ENCODE measurements around the gene OR10P1.
"Not testable (repeated sequence)": the region's sequence is repeated elsewhere in the genome, so short reads cannot be mapped to it uniquely, and the experiment has no call there.

Gene OR10P1, protein sequence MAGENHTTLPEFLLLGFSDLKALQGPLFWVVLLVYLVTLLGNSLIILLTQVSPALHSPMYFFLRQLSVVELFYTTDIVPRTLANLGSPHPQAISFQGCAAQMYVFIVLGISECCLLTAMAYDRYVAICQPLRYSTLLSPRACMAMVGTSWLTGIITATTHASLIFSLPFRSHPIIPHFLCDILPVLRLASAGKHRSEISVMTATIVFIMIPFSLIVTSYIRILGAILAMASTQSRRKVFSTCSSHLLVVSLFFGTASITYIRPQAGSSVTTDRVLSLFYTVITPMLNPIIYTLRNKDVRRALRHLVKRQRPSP

DNA sequence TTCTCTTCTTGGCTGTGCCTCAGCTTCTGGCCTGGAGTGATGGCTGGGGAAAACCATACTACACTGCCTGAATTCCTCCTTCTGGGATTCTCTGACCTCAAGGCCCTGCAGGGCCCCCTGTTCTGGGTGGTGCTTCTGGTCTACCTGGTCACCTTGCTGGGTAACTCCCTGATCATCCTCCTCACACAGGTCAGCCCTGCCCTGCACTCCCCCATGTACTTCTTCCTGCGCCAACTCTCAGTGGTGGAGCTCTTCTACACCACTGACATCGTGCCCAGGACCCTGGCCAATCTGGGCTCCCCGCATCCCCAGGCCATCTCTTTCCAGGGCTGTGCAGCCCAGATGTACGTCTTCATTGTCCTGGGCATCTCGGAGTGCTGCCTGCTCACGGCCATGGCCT is at the start of gene OR10P1:
OR10P1 (plus strand) TSS at position 40 of the 400 bp plus-strand sequence; CDS start at position 40, 0 bp downstream.
- ATAC-seq = no peak
- H3K4me3 Mint-ChIP-seq = peak within 1 kb of the TSS; percentile 43 to 53
- no peaks in the 10 kb centered on the region for H3K9me3 Mint-ChIP-seq
- H3K27me3 Mint-ChIP-seq = peaks cover 50% of the 10 kb centered on the region
- no peak for DNase-seq
- peak within 1 kb of the TSS in 1 of 2 donors; percentile 83 for H3K27ac Mint-ChIP-seq
- H3K4me1 Mint-ChIP-seq = peaks cover 19% of the 10 kb centered on the region

DNA sequence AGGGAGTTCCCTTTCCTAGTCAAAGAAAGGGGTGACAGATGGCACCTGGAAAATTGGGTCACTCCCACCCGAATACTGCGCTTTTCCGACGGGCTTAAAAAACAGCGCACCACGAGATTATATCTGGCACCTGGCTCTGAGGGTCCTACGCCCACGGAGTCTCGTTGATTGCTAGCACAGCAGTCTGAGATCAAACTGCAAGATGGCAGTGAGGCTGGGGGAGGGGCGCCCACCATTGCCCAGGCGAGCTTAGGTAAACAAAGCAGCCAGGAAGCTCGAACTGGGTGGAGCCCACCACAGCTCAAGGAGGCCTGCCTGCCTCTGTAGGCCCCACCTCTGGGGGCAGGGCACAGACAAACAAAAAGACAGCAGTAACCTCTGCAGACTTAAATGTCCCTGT is 46.5 kb upstream of the OR10P1 start:
- H3K9me3 Mint-ChIP-seq = peaks cover 12 to 17% of the 10 kb centered on the region in 2 donors
- DNase-seq, H3K4me1 Mint-ChIP-seq, H3K27ac Mint-ChIP-seq, H3K4me3 Mint-ChIP-seq, ATAC-seq: not testable (repeated sequence)
- peaks cover 40% of the 10 kb centered on the region for H3K27me3 Mint-ChIP-seq

DNA sequence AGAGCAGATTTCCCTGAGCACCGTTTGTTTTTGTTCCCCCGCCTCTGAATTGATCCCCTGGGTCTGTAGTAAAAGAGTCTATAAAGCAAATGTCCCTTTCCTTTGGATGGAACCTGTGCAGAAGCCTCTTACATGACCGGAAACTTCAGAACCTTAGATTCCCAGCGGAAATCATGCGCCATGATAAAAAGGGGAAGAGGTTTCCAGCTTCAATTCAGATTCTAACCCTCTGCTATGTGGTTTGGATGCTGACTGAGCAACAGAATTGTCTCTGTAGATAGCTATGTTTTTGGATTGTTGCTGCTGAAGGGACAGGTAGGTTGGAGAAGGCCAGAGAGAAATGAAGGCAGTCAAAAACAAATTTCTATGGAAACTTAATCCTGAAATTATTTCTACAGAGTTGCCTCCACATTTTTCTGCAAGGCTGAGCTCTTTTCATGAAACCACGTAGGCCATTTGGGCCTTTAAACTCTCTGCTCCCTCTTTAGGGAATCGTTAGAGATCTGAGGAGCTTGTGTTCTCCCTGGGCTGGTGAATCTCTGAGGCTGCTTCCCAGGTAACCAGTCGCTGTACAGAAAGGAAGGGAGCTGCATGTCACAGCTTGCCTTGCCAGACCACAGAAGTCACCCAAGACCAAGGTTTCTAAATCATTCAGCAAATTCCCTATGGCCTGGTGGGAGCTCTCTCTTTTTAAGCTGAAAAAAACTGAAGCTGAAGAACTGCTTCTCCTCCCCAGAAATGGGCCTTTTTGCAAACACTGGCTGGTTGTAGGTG is 28.7 kb upstream of the OR10P1 start:
- Mint-ChIP-seq H3K27me3 (peaks cover 37% of the 10 kb centered on the region), H3K27ac (no peak overlapping the region), H3K4me3 (no peak overlapping the region), H3K9me3 (no peaks in the 10 kb centered on the region), H3K4me1 (no peaks in the 10 kb centered on the region)
- DNase-seq (no peak), ATAC-seq (no peak)

DNA sequence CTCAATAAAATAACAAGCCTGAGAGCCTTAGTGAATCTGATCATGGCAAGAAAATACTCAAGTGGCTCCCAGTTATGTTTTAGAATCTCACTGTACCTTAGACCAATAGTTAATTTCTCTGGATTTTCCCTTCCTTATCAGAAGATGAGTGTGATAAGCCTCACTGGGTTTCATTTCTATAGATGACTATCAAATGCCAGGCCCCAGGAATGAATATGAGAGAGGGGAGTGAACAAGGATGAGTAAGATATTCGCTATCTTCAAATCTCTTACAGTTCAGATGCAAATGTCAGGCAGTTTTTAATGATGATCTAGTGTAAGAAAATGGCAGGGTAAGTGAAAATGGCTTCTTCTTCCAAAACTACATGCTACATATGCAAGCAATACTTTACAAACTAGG is 26.1 kb upstream of the OR10P1 start:
- no peak for DNase-seq
- Mint-ChIP-seq H3K9me3 (peaks cover 8% of the 10 kb centered on the region in 2 donors), H3K4me3 (no peak overlapping the region), H3K4me1 (no peaks in the 10 kb centered on the region), H3K27ac (no peak overlapping the region), H3K27me3 (peaks cover 45% of the 10 kb centered on the region)
- peak; percentile 85 for ATAC-seq

DNA sequence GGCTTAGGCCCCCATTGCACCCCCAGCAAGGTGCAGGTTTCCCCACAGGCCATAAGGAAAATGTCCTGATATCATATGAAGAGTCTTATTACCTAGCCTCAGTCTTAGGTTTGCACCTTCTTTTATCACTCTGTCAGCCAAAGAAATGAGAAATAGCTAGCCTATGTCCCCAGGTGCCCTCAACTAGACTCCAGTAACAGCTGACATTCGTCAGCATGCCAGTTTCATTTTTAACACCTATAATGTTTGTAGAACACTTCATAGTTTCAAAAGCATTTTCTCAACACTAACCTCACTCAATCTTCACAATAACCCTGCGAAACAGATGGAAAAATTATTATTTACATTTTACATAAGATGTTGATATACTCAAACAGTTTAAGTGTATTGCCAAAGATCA is 24.0 kb upstream of the OR10P1 start:
- peaks cover 48% of the 10 kb centered on the region for H3K27me3 Mint-ChIP-seq
- peaks cover 17 to 25% of the 10 kb centered on the region in 2 donors for H3K9me3 Mint-ChIP-seq
- no peak for DNase-seq
- no peak for ATAC-seq
- H3K4me3 Mint-ChIP-seq = no peak overlapping the region
- H3K27ac Mint-ChIP-seq = no peak overlapping the region
- no peaks in the 10 kb centered on the region for H3K4me1 Mint-ChIP-seq

DNA sequence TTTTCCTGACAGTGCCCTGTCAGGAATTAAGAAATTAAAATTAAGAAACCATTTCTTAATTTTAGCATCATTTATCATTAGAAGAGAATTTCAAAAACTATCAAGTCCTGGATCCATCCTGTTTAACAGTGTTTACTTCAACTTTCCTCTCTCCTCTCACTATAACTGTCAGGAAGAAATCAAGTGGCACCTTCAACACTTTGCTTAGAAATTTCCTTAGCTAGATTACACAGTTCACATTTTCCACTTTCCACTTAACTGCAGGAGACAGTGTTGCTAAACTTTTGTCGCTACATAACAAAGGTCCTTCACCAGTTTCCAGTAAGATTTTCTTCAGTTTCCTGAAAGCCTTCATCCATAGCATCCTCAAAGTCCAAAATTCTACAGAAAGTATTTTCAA is 21.9 kb upstream of the OR10P1 start:
- Mint-ChIP-seq H3K27ac (no peak overlapping the region), H3K27me3 (peaks cover 37% of the 10 kb centered on the region), H3K4me3 (no peak overlapping the region), H3K4me1 (no peaks in the 10 kb centered on the region), H3K9me3 (peaks cover 17 to 26% of the 10 kb centered on the region in 2 donors)
- DNase-seq = no peak
- no peak for ATAC-seq

DNA sequence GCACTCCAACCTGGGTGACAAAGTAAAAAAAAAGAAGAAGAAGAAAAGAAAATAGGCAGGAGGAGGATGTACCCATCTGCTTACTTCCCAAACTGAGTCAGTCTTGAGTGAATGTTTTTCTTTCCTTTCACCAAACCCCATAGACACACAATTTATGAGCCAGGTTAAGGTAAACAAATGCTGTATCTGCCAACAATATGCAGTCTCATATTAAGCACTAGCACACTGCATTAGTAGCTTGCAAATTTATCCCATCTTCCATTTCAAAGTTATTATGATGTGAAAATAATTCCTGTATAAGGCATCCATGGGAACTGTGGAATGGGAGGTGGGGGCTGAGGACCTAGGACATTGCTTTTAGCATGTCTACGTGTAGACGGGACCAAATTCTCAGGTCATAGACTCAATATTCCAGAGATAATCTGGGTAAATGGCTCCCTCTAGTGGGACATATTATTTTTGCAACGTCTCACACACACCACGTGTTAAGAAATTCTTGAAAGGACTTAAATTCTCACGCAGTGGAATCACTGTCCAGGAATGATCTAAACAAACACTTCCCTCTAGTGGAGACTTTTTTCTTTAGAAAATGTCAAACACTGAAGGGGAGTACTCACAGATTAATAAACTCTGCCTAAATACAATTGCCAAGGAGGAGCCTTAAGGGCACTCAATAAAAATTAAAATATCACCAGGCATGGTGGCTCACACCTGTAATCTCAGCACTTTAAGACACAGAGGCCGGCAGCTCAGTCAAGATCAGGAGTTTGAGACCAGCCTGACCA is 17.1 kb upstream of the OR10P1 start:
- DNase-seq (peak; percentile 33 to 58), ATAC-seq (peak; percentile 57)
- Mint-ChIP-seq H3K4me1 (peaks cover 20% of the 10 kb centered on the region), H3K27ac (no peak overlapping the region), H3K27me3 (peaks cover 63% of the 10 kb centered on the region), H3K9me3 (peaks cover 17 to 26% of the 10 kb centered on the region in 2 donors), H3K4me3 (no peak overlapping the region)

DNA sequence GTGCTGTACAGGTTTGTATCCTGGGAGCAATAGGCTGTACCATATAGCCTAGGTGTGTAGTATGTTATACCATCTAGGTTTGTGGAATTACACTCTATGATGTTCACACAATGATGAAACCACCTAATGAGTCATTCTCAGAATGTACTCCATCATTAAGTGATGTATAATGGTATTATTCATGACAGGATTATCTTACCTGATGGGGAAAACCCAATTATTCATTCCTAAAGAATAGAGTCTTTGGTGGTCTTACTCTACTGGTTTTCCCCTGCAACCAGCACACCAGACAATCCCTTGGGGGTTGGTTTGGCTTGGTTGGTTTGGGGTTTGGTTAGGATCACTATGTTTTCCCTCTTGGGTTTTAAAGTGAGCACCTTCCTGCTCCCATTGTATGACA is 12.6 kb upstream of the OR10P1 start:
- peak; percentile 25 to 63 for DNase-seq
- Mint-ChIP-seq H3K4me3 (no peak overlapping the region), H3K27ac (no peak overlapping the region), H3K27me3 (peaks cover 39% of the 10 kb centered on the region), H3K9me3 (no peaks in the 10 kb centered on the region), H3K4me1 (peaks cover 33% of the 10 kb centered on the region)
- peak; percentile 90 for ATAC-seq

DNA sequence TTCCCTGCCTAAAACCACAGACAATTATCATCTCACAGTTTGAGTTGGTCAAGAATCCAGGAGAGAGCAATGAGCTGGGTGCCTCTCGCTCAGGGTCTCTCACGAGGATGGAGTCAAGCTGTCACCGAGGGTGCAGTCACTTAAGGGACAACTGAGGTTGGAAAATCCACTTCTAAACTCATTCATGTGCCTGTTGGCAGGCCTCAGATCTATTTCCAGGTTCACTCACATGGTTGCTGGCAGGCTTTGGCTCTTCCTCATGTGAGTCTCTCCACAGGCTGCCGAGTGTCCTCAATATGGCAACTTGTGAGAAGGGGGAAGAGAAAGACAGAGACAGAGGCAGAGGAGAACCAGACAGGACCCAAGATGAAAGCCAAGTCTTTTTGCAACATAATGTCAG is 10.5 kb upstream of the OR10P1 start:
- Mint-ChIP-seq H3K27me3 (peaks cover 31% of the 10 kb centered on the region), H3K4me3 (no peak overlapping the region), H3K4me1 (peaks cover 44% of the 10 kb centered on the region), H3K27ac (no peak overlapping the region), H3K9me3 (no peaks in the 10 kb centered on the region)
- DNase-seq (no peak), ATAC-seq (no peak)

DNA sequence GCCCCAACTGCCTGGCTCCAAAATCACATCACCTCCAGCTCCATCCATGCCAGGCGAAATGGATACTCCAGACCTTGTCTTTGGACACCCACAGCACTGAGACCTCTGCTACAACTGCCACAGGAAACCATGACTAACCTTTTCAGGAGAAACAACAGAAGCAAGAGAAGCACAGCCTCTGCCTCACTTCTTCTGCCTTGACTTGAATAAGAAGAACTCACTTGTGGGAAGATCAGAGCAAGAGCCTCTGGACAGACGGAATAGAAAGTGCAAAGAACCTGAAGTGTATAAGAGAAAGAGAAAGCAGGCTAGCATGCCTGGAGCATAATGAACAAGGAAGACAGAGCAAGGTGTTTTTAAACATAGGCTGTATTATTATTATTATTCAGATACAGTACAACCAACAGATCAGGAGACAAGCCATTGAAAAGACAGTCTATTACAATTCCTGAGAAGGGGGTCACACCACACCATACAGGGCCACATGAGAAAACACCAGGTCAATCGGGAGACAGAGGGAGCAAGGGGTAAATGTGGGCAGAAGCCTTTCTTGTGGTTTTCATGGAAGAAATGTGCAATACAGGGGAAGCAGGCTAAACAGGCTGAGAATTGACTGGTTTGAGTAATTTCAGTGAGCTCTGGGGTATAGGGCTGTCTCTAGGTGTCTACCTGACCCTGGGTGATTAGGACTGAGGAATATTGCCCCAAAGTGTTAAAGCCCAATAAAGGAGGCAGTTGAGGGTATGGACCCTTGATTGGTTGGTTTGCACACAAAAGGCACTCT is 7.4 kb upstream of the OR10P1 start:
- peak overlapping the region in 1 of 2 donors; percentile 10 for H3K27ac Mint-ChIP-seq
- H3K9me3 Mint-ChIP-seq = no peaks in the 10 kb centered on the region
- H3K4me3 Mint-ChIP-seq = peak overlapping the region; percentile 6 to 48
- peaks cover 22% of the 10 kb centered on the region for H3K27me3 Mint-ChIP-seq
- DNase-seq = peak in 1 of 2 donors; percentile 15
- H3K4me1 Mint-ChIP-seq = peaks cover 28% of the 10 kb centered on the region
- peak; percentile 82 for ATAC-seq

DNA sequence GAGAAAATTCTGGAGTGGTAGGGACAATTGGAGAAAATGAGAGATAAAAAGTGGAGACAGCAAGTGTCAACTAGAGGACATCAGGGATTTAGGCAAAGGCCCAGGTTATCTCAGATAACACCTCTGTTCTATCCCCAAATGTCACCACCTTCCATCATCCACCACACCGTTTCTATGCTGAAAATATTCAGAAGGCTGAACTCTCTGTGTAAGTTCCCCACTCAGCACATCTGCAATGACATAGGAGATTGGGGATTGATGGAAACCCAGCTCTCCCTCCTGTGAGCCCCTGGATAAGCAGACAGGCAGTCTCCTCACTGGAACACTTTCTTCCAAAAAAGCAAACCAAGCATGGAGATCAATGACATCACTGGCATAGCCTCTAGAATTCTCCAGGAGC is 5.6 kb upstream of the OR10P1 start:
- Mint-ChIP-seq H3K4me1 (peaks cover 21% of the 10 kb centered on the region), H3K27me3 (peaks cover 22% of the 10 kb centered on the region), H3K9me3 (no peaks in the 10 kb centered on the region), H3K27ac (no peak overlapping the region), H3K4me3 (no peak overlapping the region)
- ATAC-seq = no peak
- no peak for DNase-seq

DNA sequence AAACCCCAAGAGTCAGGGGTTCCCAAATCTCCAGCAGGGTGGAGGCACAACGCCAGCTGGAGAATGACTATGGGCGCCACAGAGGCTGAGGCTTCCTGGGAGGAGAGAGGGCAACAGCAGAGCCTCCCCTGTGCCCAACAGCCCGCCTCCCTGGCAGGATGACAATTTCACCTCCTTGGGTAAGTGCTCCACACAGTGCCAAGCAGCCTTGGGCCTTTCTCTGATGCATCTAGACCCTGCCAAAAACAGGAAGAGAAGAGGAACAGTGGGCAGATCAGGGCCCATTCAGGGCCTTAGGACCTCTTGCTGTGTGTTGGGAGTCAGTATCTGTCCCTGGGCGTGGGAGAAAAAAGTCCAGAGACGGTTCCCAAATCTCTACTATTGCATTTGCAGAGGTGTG is 5.0 kb upstream of the OR10P1 start:
- ATAC-seq (no peak), DNase-seq (no peak)
- H3K4me3 Mint-ChIP-seq = no peak overlapping the region
- peaks cover 28% of the 10 kb centered on the region for H3K4me1 Mint-ChIP-seq
- H3K27ac Mint-ChIP-seq = peak overlapping the region in 1 of 2 donors; percentile 3
- no peaks in the 10 kb centered on the region for H3K9me3 Mint-ChIP-seq
- peaks cover 24% of the 10 kb centered on the region for H3K27me3 Mint-ChIP-seq

DNA sequence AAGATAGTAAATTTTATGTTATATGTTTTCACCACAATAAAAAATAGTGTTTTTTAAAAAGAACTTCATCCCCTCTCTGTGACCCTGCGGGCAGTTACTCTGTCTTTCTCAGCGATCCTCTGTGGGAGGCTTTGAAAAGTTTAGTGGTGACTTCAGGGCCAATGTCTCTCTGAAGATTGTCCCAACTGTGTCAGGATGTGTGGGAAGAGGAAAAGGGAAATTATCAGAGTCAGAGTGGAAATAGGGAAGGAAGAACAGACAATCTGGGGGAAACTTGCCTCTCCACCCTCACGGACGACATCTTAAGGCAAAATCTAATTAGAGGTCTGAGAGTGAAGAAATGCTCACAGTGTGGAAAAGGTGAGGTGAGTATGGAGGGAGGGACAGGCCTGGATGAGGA is 3.5 kb upstream of the OR10P1 start:
- Mint-ChIP-seq H3K9me3 (no peaks in the 10 kb centered on the region), H3K4me3 (no peak overlapping the region), H3K27ac (no peak overlapping the region), H3K4me1 (peaks cover 38% of the 10 kb centered on the region), H3K27me3 (peaks cover 38% of the 10 kb centered on the region)
- no peak for DNase-seq
- no peak for ATAC-seq

DNA sequence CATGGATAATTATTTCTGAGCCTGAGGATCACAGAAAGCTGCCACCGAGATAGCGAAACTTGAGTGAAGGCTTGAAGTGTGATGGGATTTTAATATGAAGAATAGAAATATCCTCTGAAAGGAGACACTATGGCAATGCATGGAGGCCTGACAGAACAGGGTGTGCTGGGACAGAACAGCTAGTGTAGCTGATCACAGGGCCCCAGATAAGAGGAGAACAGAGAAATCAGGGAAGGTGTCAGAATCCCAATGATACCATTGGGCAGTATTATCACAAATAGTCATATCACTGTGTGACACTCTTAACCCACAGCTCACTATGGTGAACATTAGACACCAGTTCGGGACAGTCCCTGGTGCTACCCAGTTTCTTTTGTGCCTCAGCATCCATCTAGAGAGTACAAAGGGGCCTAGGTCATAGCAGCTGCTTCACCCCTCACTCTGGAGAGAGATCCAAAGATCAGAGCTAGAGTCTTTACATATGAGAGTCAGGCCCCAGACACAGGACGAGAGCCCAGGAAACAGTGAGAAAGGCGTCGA is 506 bp upstream of the OR10P1 start:
- Mint-ChIP-seq H3K4me3 (no peak overlapping the region), H3K9me3 (no peaks in the 10 kb centered on the region), H3K27ac (peak overlapping the region in 1 of 2 donors; percentile 83), H3K27me3 (peaks cover 50% of the 10 kb centered on the region), H3K4me1 (peaks cover 19% of the 10 kb centered on the region)
- ATAC-seq (peak; percentile 92), DNase-seq (peak in 1 of 2 donors; percentile 36)

DNA sequence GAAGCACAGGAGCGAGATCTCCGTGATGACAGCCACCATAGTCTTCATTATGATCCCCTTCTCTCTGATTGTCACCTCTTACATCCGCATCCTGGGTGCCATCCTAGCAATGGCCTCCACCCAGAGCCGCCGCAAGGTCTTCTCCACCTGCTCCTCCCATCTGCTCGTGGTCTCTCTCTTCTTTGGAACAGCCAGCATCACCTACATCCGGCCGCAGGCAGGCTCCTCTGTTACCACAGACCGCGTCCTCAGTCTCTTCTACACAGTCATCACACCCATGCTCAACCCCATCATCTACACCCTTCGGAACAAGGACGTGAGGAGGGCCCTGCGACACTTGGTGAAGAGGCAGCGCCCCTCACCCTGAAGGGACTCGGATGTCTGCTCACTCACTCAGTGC is 775 bp downstream of the OR10P1 start:
- H3K27me3 Mint-ChIP-seq = peaks cover 48% of the 10 kb centered on the region
- peak overlapping the region in 1 of 2 donors; percentile 60 for H3K27ac Mint-ChIP-seq
- H3K4me3 Mint-ChIP-seq = peak overlapping the region; percentile 43 to 53
- DNase-seq (peak in 1 of 2 donors; percentile 54), ATAC-seq (peak; percentile 82)
- H3K9me3 Mint-ChIP-seq = no peaks in the 10 kb centered on the region
- H3K4me1 Mint-ChIP-seq = peaks cover 26% of the 10 kb centered on the region

Measured in stimulated activated naive CD8-positive, alpha-beta T cell treated with anti-CD3 and anti-CD28 coated beads, Interleukin-15, amount 100 ng/mL, for 72 hours (primary cell).